HG03060 (cell line): Measurements from ENCODE around the gene FANCC.

ENCODE experiments used
- ATAC-seq: cut with Tn5 transposase; IDR thresholded peaks from one replicate; pipeline ENCODE4 v1.9.1; 2021; ENCODE audit warnings: low read depth, moderate number of reproducible peaks; ENCODE audit not compliant: unreplicated experiment

FANCC gene

DNA sequence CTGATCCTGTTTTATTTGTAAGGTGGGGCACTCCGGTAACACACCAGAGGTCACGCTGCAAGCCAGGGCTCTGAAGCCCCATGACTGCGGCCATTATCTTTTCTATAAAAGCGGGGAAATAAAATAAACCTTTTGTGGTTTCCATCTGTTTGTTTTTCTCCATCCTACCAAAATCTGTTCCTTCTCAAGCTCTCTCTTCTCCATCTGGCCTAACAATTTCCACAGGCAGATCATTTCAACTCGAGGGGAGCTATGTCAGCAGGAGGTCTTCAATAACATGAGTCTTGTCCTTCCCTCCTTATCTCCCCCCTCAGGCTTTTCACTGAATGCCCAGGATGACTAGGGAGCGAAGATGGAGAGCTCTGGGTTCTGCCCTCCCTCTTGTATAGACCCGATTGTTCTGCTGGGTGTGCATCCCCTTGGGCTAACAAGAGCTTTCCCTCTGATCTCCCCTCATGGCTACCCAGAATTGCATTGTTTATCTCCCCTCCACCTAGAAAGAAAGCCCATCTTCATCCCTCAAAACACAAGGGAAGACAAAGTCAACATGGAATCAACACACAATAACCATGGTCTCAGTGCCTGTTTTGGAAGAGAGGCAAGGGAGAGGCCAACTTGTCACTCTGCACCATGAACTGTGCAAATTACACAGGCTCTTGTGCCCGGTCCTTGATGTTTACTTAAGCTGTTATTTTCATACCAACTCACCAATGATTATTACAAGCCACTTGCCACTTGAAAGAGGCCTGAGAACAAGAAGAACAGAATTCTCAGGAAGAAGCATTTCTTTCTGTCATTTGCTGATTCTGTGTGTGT, 187.8 kb downstream of the FANCC start:
- ATAC-seq, result no peak

GRCh38 chr9:95128177-95128524, 189.4 kb downstream of the FANCC start:
- ATAC-seq, result no peak

- no peak for ATAC-seq
Observed at GRCh38 chr9:95127249-95128176, 190.0 kb downstream of the FANCC start.

GRCh38 chr9:95126739-95127138, 190.8 kb downstream of the FANCC start:
- no peak for ATAC-seq

- ATAC-seq, result no peak
Observed at GRCh38 chr9:95125652-95126051, 191.9 kb downstream of the FANCC start.

GRCh38 chr9:95124582-95125367, 192.7 kb downstream of the FANCC start:
- ATAC-seq, result no peak

DNA sequence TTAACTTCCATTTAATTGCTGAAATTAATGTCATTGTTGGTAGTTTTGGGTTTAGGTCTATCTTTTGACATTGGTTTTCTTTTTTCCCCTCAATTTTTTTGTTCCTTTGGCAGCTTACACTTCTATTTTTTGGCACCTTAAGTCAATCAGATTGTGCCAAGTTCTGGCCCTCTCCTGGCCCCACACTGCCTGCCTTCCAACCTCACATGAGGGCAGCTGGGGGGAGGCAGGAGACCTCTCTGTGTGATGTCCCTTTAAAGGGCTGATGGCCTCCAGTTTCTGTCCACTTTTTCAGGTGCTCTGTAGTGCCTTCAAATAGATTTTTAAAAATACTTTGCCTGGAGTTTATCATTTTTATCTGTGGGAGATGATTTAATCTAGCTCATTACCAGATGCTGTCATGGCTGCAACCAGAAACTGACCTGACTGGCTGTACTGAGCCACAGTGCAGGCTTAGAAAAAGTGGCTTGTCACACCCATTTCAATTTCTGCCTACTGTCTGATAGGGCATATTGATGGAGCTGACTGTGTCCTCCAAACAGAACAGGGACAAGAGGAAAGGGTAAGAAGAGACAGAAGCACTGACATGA, 196.6 kb downstream of the FANCC start:
- no peak for ATAC-seq

- no peak for ATAC-seq
Observed at GRCh38 chr9:95118596-95118995, 198.9 kb downstream of the FANCC start.

- ATAC-seq, result no peak
Observed at GRCh38 chr9:95116808-95117204, 200.7 kb downstream of the FANCC start.

DNA sequence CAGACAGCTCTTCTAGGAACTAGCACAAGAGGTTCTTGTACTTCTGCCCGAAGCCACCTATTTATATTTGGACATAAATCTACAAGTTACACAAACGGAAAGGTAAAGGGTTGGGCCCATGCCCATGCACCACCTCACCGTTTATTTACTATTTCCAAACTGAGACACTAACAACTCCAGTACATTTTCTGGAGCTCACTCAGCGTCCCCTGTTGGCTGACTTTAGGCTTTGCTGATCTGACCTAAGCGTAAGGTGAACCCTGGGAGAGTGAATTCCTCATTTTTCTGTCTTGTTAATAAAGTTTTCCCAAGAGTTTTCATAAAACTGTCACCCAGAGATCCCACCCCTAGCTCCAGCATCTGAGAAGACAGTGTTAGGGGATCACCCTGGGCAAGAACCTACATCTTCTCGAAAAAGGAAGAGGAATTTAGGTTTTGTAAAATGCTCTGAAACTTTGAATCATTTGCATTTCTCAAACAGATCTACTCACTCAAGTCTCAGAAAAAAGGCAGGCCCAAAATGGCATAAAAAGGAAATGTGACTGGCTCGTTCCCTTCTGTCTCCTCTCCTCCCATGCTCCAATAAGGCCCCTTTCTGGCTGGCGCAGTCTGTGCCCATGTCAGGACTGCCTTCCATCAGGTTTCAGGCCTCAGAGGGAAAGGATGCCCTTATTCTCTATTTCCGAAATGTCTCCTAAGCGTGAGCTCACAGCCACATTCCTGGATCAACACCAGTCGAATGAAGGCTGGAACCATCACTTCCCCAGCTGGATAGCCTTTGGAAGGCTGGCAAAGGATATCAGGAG, 201.3 kb downstream of the FANCC start:
- ATAC-seq, result no peak

GRCh38 chr9:95115104-95115503, 202.4 kb downstream of the FANCC start:
- ATAC-seq, result no peak

GRCh38 chr9:95112436-95113280, 204.9 kb downstream of the FANCC start:
- ATAC-seq, result no peak

DNA sequence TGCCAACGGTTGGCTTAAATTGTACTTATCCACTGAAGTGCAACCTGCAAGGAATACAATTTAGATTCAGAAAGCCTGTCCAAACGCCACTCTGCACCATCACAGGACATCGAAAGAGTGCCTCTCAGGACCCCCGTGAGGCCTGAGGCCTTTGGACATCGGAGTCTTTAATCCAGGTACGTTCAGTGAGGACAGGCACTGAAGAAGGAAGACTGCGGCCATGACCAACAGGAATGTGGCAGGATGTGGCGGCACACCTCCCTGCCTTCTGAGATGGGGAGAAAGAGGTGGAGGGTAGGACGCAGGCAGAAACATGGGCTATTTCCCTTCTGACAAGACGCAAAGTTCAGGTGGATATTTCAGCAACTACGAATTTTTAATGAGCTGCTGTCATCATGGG, 205.8 kb downstream of the FANCC start:
- ATAC-seq, result no peak

DNA sequence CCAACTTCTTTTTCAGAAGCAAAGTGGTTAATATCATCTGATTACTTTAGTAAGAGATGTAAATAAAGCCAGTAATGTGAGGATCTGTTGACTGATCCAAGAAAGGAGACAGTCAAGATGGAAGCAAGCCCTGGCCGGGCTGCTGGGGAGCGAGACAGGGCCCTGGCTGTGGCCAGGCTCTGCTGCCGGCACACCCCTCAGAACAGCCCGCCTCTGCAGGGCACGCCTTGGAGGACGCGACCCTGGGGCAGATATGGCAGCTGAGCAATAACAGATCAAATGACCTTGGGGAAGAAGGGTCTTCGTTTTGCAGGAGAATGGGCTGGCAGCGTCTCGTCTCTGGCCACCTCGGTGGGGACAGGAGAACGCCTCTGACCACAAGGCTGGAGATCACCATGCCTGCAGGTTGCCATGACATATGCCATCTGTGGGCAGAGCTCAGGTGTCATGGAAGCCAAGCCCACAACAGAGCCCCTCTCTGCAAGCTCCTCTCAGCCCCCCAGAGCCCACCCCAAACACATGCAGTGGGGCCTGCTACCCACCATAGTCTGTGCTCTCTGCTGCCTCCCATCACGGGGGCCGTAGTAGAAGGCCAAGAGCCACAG, 206.5 kb downstream of the FANCC start:
- ATAC-seq, result no peak

DNA sequence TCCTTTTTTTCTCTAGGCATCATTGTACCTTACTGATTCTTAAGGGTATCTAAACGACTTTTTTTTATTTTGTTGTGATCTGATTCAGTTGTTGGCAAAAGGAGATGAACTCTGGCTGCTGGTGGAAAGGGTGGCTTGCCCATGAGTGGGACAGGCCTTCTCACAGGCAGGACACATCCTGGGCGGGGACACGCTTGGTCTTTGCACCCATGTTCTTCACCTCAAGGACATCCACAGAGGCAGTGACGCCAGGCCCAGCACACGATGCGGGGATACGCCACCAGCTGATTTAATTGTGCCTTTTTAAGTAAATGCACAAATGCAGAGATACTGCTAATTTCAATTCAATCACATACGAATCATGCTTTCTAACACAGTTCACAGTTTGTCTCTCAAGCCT, 208.1 kb downstream of the FANCC start:
- no peak for ATAC-seq

DNA sequence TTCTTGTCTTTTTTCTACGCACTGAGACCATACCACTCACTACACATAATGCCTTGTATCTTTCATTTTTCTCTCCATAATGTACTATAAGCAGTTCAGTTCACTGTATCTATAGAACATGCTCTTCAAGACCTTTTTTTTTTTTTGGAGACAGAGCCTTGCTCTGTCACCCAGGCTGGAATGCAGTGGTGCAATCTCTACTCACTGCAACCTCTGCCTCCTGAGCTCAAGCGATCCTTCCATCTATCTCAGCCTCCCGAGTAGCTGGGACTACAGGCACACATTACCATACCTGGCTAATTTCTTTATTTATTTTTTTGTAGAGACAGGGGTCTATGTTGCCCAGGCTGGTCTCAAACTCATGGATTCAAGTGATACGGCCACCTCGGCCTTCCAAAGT, 208.7 kb downstream of the FANCC start:
- ATAC-seq, result no peak

DNA sequence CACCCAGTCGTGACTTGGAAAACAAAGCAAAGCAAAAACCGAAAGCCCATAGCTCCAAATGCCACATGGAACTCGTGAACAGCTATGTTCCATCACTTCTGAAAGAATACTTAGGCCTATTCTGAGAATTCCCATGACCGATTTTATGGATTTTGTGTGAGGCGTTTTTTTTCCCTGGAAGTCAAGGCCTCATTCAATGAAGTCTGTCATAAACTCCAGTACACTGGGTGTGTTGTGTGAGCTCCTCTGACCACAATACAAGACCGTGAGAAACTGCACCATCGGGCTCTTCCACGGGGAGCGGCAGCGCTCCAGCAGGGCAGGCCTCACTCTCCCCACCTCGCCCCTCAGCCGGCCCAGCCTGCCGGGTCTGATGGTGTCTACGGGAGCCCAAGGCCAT, 209.5 kb downstream of the FANCC start:
- ATAC-seq, result no peak

DNA sequence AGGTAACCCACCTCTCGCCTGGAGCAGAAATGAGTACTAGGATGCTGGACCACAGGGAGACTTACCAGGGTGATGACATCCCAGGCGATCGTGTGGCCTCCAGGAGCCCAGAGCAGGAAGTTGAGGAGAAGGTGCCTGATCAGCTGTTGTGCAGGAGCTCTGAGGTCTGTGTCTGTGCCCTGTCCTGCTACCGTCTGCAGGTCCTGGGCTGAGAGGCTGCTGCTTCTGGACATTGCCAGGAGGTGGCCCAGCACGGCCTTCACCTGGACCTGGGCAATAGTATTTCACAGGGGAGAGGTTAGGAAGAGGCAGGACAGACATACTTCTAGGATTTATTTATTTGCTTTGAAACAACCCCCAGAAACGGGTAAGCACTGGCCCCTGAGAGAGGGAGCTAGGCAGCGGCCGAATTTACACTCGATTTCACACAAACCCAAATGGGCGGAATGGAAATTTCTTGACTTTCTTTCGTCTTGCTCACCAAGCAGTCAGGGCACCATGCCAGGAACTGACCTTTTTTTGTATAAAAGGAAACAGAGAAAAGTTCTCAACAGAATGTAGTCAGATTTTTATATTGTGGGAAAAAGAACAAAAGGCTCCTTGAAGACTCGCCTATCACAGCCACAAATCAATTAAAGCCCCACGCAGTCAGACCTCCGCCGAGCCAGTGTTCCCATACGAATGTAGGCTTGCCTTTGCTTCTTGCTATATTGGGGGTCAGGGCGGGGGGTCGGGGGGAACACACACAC, 210.3 kb downstream of the FANCC start:
- ATAC-seq, result no peak
